Endothelial cell of umbilical vein (primary cell): Measurements from ENCODE around the gene TRIM56. TPM values are rescaled to one million over a fixed set of nuclear protein-coding genes. Genes with fewer than 3 reads are reported as not detected.

Source experiments
- BruUV-seq: library from RNA; stranded (reverse); fragments of 400-500 nt; replicated peaks from 2 replicates; lab custom pipeline; 2021; lab: Mats Ljungman, UMichigan
- CTCF ChIA-PET: fragments of 300-600, 350-600 bp; sonication (Branson Sonifier 250); formaldehyde crosslinking; loops from one replicate; lab custom pipeline; 2021; ENCODE audit warnings: antibody characterized with exemption, inconsistent platforms; lab: Charles Lee
- POLR2A ChIA-PET: fragments of 300-600, 350-600 bp; sonication (Branson Sonifier 250); formaldehyde crosslinking; loops from one replicate; lab custom pipeline; 2021; ENCODE audit warnings: antibody characterized with exemption, inconsistent platforms; lab: Charles Lee
- DNase-seq: peaks from one replicate; pipeline ENCODE4 v3.0.0-alpha.2; 2011; ENCODE audit warnings: low read depth, low spot score
- FAIRE-seq: peaks from 2 replicates; lab custom pipeline; 2011; peaks lifted over from hg19 to GRCh38; lab: Jason Lieb, UNC
- H2AFZ ChIP-seq: 2 replicates; pipeline ENCODE4 v1.6.0; 2012; ENCODE audit warnings: low read depth, low read length, control low read depth, inconsistent platforms
- H3K27ac ChIP-seq: 2 replicates; pipeline ENCODE4 v1.5.1; 2011; ENCODE audit warnings: low read depth, mild to moderate bottlenecking, control low read depth, low read length, moderate library complexity; ENCODE audit not compliant: insufficient read depth
- H3K27me3 ChIP-seq, 2 experiments: 2 replicates each; pipeline versions ENCODE4 v1.6.0 to v1.6.1; 2011; ENCODE audit warnings: low read length in 2 of 2, mixed read lengths in 1 of 2; ENCODE audit not compliant: control insufficient read depth in 2 of 2, insufficient read depth in 2 of 2
- H3K36me3 ChIP-seq, 2 experiments: 2 replicates in 1 of 2; 3 replicates in 1 of 2; pipeline ENCODE4 v1.5.1; 2011; ENCODE audit warnings: low read length in 2 of 2, mild to moderate bottlenecking in 1 of 2, moderate library complexity in 1 of 2; ENCODE audit not compliant: control insufficient read depth in 2 of 2, insufficient read depth in 2 of 2; ENCODE audit errors: extremely low read depth in 1 of 2
- H3K4me1 ChIP-seq: 3 replicates; pipeline ENCODE4 v1.5.1; 2011; ENCODE audit warnings: mild to moderate bottlenecking, low read length; ENCODE audit not compliant: control insufficient read depth, insufficient read depth; ENCODE audit errors: extremely low read depth
- H3K4me2 ChIP-seq: 2 replicates; pipeline ENCODE4 v1.6.1; 2011; ENCODE audit warnings: low read length, control low read depth, mixed read lengths; ENCODE audit not compliant: insufficient read depth
- H3K4me3 ChIP-seq, 3 experiments: fragments of 200-600 bp in 1 of 3; sonication (generic), shearing (Covaris generic) in 1 of 3; replicated peaks in 1 of 3; 2 replicates each; pipeline ENCODE4 v1.5.1; 2011 to 2016; ENCODE audit warnings: control low read depth in 3 of 3, low read length in 3 of 3, mild to moderate bottlenecking in 2 of 3, inconsistent platforms in 1 of 3, low read depth in 1 of 3, moderate library complexity in 1 of 3; ENCODE audit not compliant: insufficient read depth in 1 of 3
- H3K79me2 ChIP-seq: 2 replicates; pipeline ENCODE4 v1.6.0; 2012; ENCODE audit warnings: low read length, inconsistent platforms; ENCODE audit not compliant: control insufficient read depth, insufficient read depth
- H3K9ac ChIP-seq: replicated peaks from 2 replicates; pipeline ENCODE3; 2011; ENCODE audit warnings: low read length, control low read depth; ENCODE audit not compliant: insufficient read depth; ENCODE audit errors: extremely low read depth
- H3K9me1 ChIP-seq: replicated peaks from 3 replicates; pipeline ENCODE4 v1.6.0; 2011; ENCODE audit warnings: mild to moderate bottlenecking, low read length; ENCODE audit not compliant: control insufficient read depth, insufficient read depth; ENCODE audit errors: extremely low read depth
- H3K9me3 ChIP-seq: replicated peaks from 2 replicates; pipeline ENCODE4 v1.5.1; 2012; ENCODE audit warnings: low read length, inconsistent platforms; ENCODE audit not compliant: control insufficient read depth, insufficient read depth
- H4K20me1 ChIP-seq: replicated peaks from 2 replicates; pipeline ENCODE3; 2011; ENCODE audit warnings: mild to moderate bottlenecking, low read length; ENCODE audit not compliant: control insufficient read depth, insufficient read depth; ENCODE audit errors: extremely low read depth
- CTCF ChIP-seq, 2 donors: IDR thresholded peaks; 1 replicate in 1 of 2; 2 replicates in 1 of 2; pipeline ENCODE4 v1.5.1; 2011; ENCODE audit warnings: low read length in 2 of 2, mild to moderate bottlenecking in 2 of 2, moderate library complexity in 2 of 2, control low read depth in 1 of 2, inconsistent platforms in 1 of 2, low read depth in 1 of 2; ENCODE audit not compliant: insufficient read depth in 1 of 2; ENCODE audit errors: extremely low read depth in 1 of 2
- FOS ChIP-seq: IDR thresholded peaks from 2 replicates; pipeline ENCODE4 v1.6.1; 2011; ENCODE audit warnings: mild to moderate bottlenecking, low read length, moderate library complexity, borderline replicate concordance; ENCODE audit not compliant: insufficient read depth
- GATA2 ChIP-seq: IDR thresholded peaks from 2 replicates; pipeline ENCODE4 v1.7.0; 2011; ENCODE audit warnings: low read depth, mild to moderate bottlenecking, moderate library complexity, mixed read lengths, low read length; ENCODE audit not compliant: insufficient read length, insufficient read depth
- MYC ChIP-seq: IDR thresholded peaks from one replicate; pipeline ENCODE4 v1.6.1; 2011; ENCODE audit warnings: mild to moderate bottlenecking, low read depth, low read length
- POLR2A ChIP-seq: IDR thresholded peaks from 2 replicates; pipeline ENCODE4 v1.6.1; 2012; ENCODE audit warnings: low read depth, mild to moderate bottlenecking, control low read depth, low read length
- POLR2AphosphoS5 ChIP-seq: IDR thresholded peaks from 2 replicates; pipeline ENCODE4 v1.6.1; 2012; ENCODE audit warnings: low read depth, mild to moderate bottlenecking, control low read depth, low read length, moderate library complexity; ENCODE audit not compliant: insufficient read depth
- dilution Hi-C: fragments of 300-500 bp; cut with MboI; formaldehyde crosslinking; loops from one replicate; pipeline ENCODE4 v1.15.0; 2019; ENCODE audit warnings: low sequenced_read_pairs; ENCODE audit not compliant: extremely low pct_ligation_motif_present
- intact Hi-C: fragments of 100-400 bp; cut with micrococcal nuclease; formaldehyde crosslinking; loops from one replicate; pipeline ENCODE4 v1.10.0; 2022
- polyA plus RNA-seq, 4 experiments: library from polyadenylated mRNA; depleted of rRNA in 3 of 4; stranded (reverse) in 3 of 4; unstranded in 1 of 4; fragments of >200 nt; gene quantifications; 2 replicates each; pipeline versions ENCODE4 v1.2.1 to v1.2.3, GENCODE V29; 2011 to 2012; ENCODE audit warnings: missing spikeins in 1 of 4
- total RNA-seq: library from RNA; stranded (reverse); gene quantifications from 2 replicates; pipeline ENCODE4 v1.2.3, GENCODE V29; 2021

Gene TRIM56
- total and polyA plus RNA-seq, 2 donors (not counting 3 experiments of a cell fraction or from before 2014, with no cell fraction given): 2.3 to 25.1 TPM

- no TSS peak for BruUV-seq
- Histone ChIP-seq H3K4me3 (peak overlapping the region; percentile 87 to 98 (median 88)), H2AFZ (no peak overlapping the region), H3K4me2 (peak overlapping the region; percentile 84), H3K27ac (peak overlapping the region; percentile 83), H3K27me3 (no peaks in the 10 kb centered on the region), H3K9ac (peak overlapping the region; percentile 100), H3K4me1 (peaks cover 50% of the 10 kb centered on the region), H4K20me1 (no peaks in the 10 kb centered on the region), H3K9me1 (no peaks in the 10 kb centered on the region), H3K9me3 (no peaks in the 10 kb centered on the region), H3K79me2 (peaks cover 53% of the 10 kb centered on the region), H3K36me3 (peaks cover 25 to 33% of the 10 kb centered on the region in 2 experiments)
- ChIA-PET CTCF (interaction anchor here (0.6 to 3.9 kb wide), 3 partner anchors 29 to 191 kb away, joined by 3 to 41 read pairs (median 38); no protein-coding TSS in a partner anchor), POLR2A (interaction anchor here (1.3 to 6.3 kb wide), 9 partner anchors 9 to 43 kb away, joined by 4 to 132 read pairs (median 27); partner anchors contain the start of gene TRIM56)
- intact Hi-C loops (loop anchor here (10.0 kb wide), 1 partner anchor 1023 kb away; the partner anchor contains the start of genes AP4M1 and MCM7), dilution Hi-C loops (no loop called here)
- TF ChIP-seq POLR2A (peak; percentile 100), POLR2AphosphoS5 (peak; percentile 97), GATA2 (no peak)
- FAIRE-seq (no peak), DNase-seq (peak; percentile 36)
Observed at GRCh38 chr7:101128040-101128834, 43.0 kb downstream of the TRIM56 start.

GRCh38 chr7:101129603-101130117 lies 44.4 kb downstream of the TRIM56 start:
- POLR2A ChIA-PET: interaction anchor here (0.7 to 6.3 kb wide), 7 partner anchors 7 to 327 kb away, joined by 8 to 132 read pairs (median 9); no protein-coding TSS in a partner anchor

More at GRCh38 chr7:101129603-101130117, 44.4 kb downstream of the TRIM56 start:
- Histone ChIP-seq H4K20me1 (no peaks in the 10 kb centered on the region), H3K27me3 (no peaks in the 10 kb centered on the region), H3K9ac (peak overlapping the region; percentile 100), H3K36me3 (peaks cover 33 to 46% of the 10 kb centered on the region in 2 experiments), H3K4me3 (peak overlapping the region in 2 of 3 experiments; percentile 87 to 98), H2AFZ (no peak overlapping the region), H3K9me3 (no peaks in the 10 kb centered on the region), H3K4me1 (peaks cover 50% of the 10 kb centered on the region), H3K9me1 (no peaks in the 10 kb centered on the region), H3K79me2 (peaks cover 51% of the 10 kb centered on the region), H3K4me2 (peak overlapping the region; percentile 84), H3K27ac (peak overlapping the region; percentile 83)
- BruUV-seq: no TSS peak
- dilution Hi-C loops: no loop called here
- DNase-seq (no peak), FAIRE-seq (no peak)
- intact Hi-C loops: loop anchor here (10.0 kb wide), 1 partner anchor 1025 kb away; the partner anchor contains the start of genes AP4M1 and MCM7
- TF ChIP-seq POLR2AphosphoS5: peak; percentile 17
- no peak for TF ChIP-seq CTCF (IDR thresholded peaks at IDR 0.05; ENCODE audit: extremely low read depth in 1 of 2, insufficient read depth in 1 of 2, low read depth in 1 of 2, low read length in 2 of 2)
- TF ChIP-seq FOS: no peak
- TF ChIP-seq MYC: no peak
- CTCF ChIA-PET: interaction anchor here (0.8 to 2.9 kb wide), 3 partner anchors 13 to 35 kb away, joined by 3 to 25 read pairs (median 3); no protein-coding TSS in a partner anchor
